ENCODE data around the gene PCYT2. TPM values are rescaled to one million over a fixed set of nuclear protein-coding genes. Genes with fewer than 3 reads are reported as not detected.
A peak's percentile ranks its signal among the peaks of the same experiment; 100 is the strongest.

Gene PCYT2
- total and polyA plus RNA-seq, 2 donors = 19.4 to 37.4 TPM

- DNase-seq (ENCODE audit: low read depth in 6 of 9, low spot score in 9 of 9) = peak; percentile 43 to 92 (median 79)
- H3K4me1 ChIP-seq (ENCODE audit: control insufficient read depth in 2 of 2, insufficient read depth in 2 of 2, low read length in 2 of 2) = peaks cover 12 to 15% of the 10 kb centered on the region in 2 donors
- WGBS = under 1% methylated on average over 94 of the region's 94 CpGs
- no peaks in the 10 kb centered on the region for H3K27me3 ChIP-seq (ENCODE audit: control insufficient read depth in 2 of 2, insufficient read depth in 1 of 2, low read length in 1 of 2)
- H3K27ac ChIP-seq (ENCODE audit: low read depth in 1 of 2, low read length in 1 of 2) = peak within 1 kb of the TSS; percentile 55 to 75
- peaks cover 51% of the 10 kb centered on the region in 2 donors for H3K36me3 ChIP-seq (ENCODE audit: control insufficient read depth in 2 of 2, insufficient read depth in 2 of 2, low read length in 1 of 2)
- peak within 1 kb of the TSS; percentile 59 to 89 for H3K4me3 ChIP-seq (ENCODE audit: low read length in 2 of 2)
- no peaks in the 10 kb centered on the region for H3K9me3 ChIP-seq (ENCODE audit: control insufficient read depth in 2 of 2, insufficient read depth in 1 of 2, low read length in 1 of 2)
Measured at GRCh38 chr17:81917565-81918332, 6.5 kb upstream of the PCYT2 start, which contains the start of gene SIRT7. TSS of gene SIRT7 (minus strand) at chr17:81918176. CDS start at chr17:81918131, 45 bp downstream.

- DNase-seq (ENCODE audit: low read depth in 6 of 9, low spot score in 9 of 9) = no peak
- Histone ChIP-seq H3K27me3 (ENCODE audit: control insufficient read depth in 2 of 2, insufficient read depth in 1 of 2, low read length in 1 of 2) (no peaks in the 10 kb centered on the region), H3K4me1 (ENCODE audit: control insufficient read depth in 2 of 2, insufficient read depth in 2 of 2, low read length in 2 of 2) (peaks cover 15 to 20% of the 10 kb centered on the region in 2 donors), H3K9me3 (ENCODE audit: control insufficient read depth in 2 of 2, insufficient read depth in 1 of 2, low read length in 1 of 2) (peaks cover 0 to 4% of the 10 kb centered on the region in 2 donors), H3K4me3 (ENCODE audit: low read length in 2 of 2) (peak overlapping the region in 1 of 2 donors; percentile 89), H3K36me3 (ENCODE audit: control insufficient read depth in 2 of 2, insufficient read depth in 2 of 2, low read length in 1 of 2) (peaks cover 48 to 53% of the 10 kb centered on the region in 2 donors), H3K27ac (ENCODE audit: low read depth in 1 of 2, low read length in 1 of 2) (no peak overlapping the region)
- 91% methylated on average over 21 of the region's 21 CpGs for WGBS
Measured at GRCh38 chr17:81916234-81917001, 5.2 kb upstream of the PCYT2 start.

- peaks cover 0 to 4% of the 10 kb centered on the region in 2 donors for H3K9me3 ChIP-seq (ENCODE audit: control insufficient read depth in 2 of 2, insufficient read depth in 1 of 2, low read length in 1 of 2)
- DNase-seq (ENCODE audit: low read depth in 6 of 9, low spot score in 9 of 9) = no peak
- H3K4me1 ChIP-seq (ENCODE audit: control insufficient read depth in 2 of 2, insufficient read depth in 2 of 2, low read length in 2 of 2) = peaks cover 19 to 26% of the 10 kb centered on the region in 2 donors
- peaks cover 40 to 53% of the 10 kb centered on the region in 2 donors for H3K36me3 ChIP-seq (ENCODE audit: control insufficient read depth in 2 of 2, insufficient read depth in 2 of 2, low read length in 1 of 2)
- 97% methylated on average over 12 of the region's 12 CpGs for WGBS
- H3K27me3 ChIP-seq (ENCODE audit: control insufficient read depth in 2 of 2, insufficient read depth in 1 of 2, low read length in 1 of 2) = peaks cover 0 to 5% of the 10 kb centered on the region in 2 donors
- no peak overlapping the region for H3K27ac ChIP-seq (ENCODE audit: low read depth in 1 of 2, low read length in 1 of 2)
- no peak overlapping the region for H3K4me3 ChIP-seq (ENCODE audit: low read length in 2 of 2)
Measured at GRCh38 chr17:81915331-81915730, 4.1 kb upstream of the PCYT2 start.

GRCh38 chr17:81914103-81914850 is 3.1 kb upstream of the PCYT2 start:
- H3K36me3 ChIP-seq (ENCODE audit: control insufficient read depth in 2 of 2, insufficient read depth in 2 of 2, low read length in 1 of 2) = peaks cover 37 to 48% of the 10 kb centered on the region in 2 donors
- H3K27ac ChIP-seq (ENCODE audit: low read depth in 1 of 2, low read length in 1 of 2) = no peak overlapping the region
- no peak for DNase-seq (ENCODE audit: low read depth in 6 of 9, low spot score in 9 of 9)
- peaks cover 23 to 34% of the 10 kb centered on the region in 2 donors for H3K4me1 ChIP-seq (ENCODE audit: control insufficient read depth in 2 of 2, insufficient read depth in 2 of 2, low read length in 2 of 2)
- peaks cover 0 to 4% of the 10 kb centered on the region in 2 donors for H3K9me3 ChIP-seq (ENCODE audit: control insufficient read depth in 2 of 2, insufficient read depth in 1 of 2, low read length in 1 of 2)
- 98% methylated on average over 36 of the region's 36 CpGs for WGBS
- peaks cover 0 to 9% of the 10 kb centered on the region in 2 donors for H3K27me3 ChIP-seq (ENCODE audit: control insufficient read depth in 2 of 2, insufficient read depth in 1 of 2, low read length in 1 of 2)
- no peak overlapping the region for H3K4me3 ChIP-seq (ENCODE audit: low read length in 2 of 2)

- Histone ChIP-seq H3K27ac (ENCODE audit: low read depth in 1 of 2, low read length in 1 of 2) (no peak overlapping the region), H3K4me1 (ENCODE audit: control insufficient read depth in 2 of 2, insufficient read depth in 2 of 2, low read length in 2 of 2) (peaks cover 23 to 34% of the 10 kb centered on the region in 2 donors), H3K9me3 (ENCODE audit: control insufficient read depth in 2 of 2, insufficient read depth in 1 of 2, low read length in 1 of 2) (peaks cover 0 to 4% of the 10 kb centered on the region in 2 donors), H3K4me3 (ENCODE audit: low read length in 2 of 2) (no peak overlapping the region), H3K36me3 (ENCODE audit: control insufficient read depth in 2 of 2, insufficient read depth in 2 of 2, low read length in 1 of 2) (peaks cover 37 to 47% of the 10 kb centered on the region in 2 donors), H3K27me3 (ENCODE audit: control insufficient read depth in 2 of 2, insufficient read depth in 1 of 2, low read length in 1 of 2) (peaks cover 0 to 9% of the 10 kb centered on the region in 2 donors)
- 98% methylated on average over 31 of the region's 31 CpGs for whole genome bisulfite sequencing
- no peak for DNase-seq (ENCODE audit: low read depth in 6 of 9, low spot score in 9 of 9)
Measured at GRCh38 chr17:81913394-81914102, 2.3 kb upstream of the PCYT2 start.

- Histone ChIP-seq H3K4me1 (ENCODE audit: control insufficient read depth in 2 of 2, insufficient read depth in 2 of 2, low read length in 2 of 2) (peaks cover 19 to 29% of the 10 kb centered on the region in 2 donors), H3K36me3 (ENCODE audit: control insufficient read depth in 2 of 2, insufficient read depth in 2 of 2, low read length in 1 of 2) (peaks cover 41 to 54% of the 10 kb centered on the region in 2 donors), H3K9me3 (ENCODE audit: control insufficient read depth in 2 of 2, insufficient read depth in 1 of 2, low read length in 1 of 2) (peaks cover 0 to 4% of the 10 kb centered on the region in 2 donors), H3K27me3 (ENCODE audit: control insufficient read depth in 2 of 2, insufficient read depth in 1 of 2, low read length in 1 of 2) (peaks cover 0 to 9% of the 10 kb centered on the region in 2 donors), H3K27ac (ENCODE audit: low read depth in 1 of 2, low read length in 1 of 2) (no peak overlapping the region), H3K4me3 (ENCODE audit: low read length in 2 of 2) (no peak overlapping the region)
- DNase-seq (ENCODE audit: low read depth in 6 of 9, low spot score in 9 of 9) = no peak
- WGBS = 92% methylated on average over 32 of the region's 32 CpGs
Measured at GRCh38 chr17:81912441-81913309, 1.5 kb upstream of the PCYT2 start.

GRCh38 chr17:81911969-81912368 is 770 bp upstream of the PCYT2 start:
- peaks cover 45 to 57% of the 10 kb centered on the region in 2 donors for H3K36me3 ChIP-seq (ENCODE audit: control insufficient read depth in 2 of 2, insufficient read depth in 2 of 2, low read length in 1 of 2)
- 94% methylated on average over 19 of the region's 19 CpGs for WGBS
- H3K4me1 ChIP-seq (ENCODE audit: control insufficient read depth in 2 of 2, insufficient read depth in 2 of 2, low read length in 2 of 2) = peaks cover 14 to 24% of the 10 kb centered on the region in 2 donors
- H3K9me3 ChIP-seq (ENCODE audit: control insufficient read depth in 2 of 2, insufficient read depth in 1 of 2, low read length in 1 of 2) = peaks cover 0 to 4% of the 10 kb centered on the region in 2 donors
- H3K27ac ChIP-seq (ENCODE audit: low read depth in 1 of 2, low read length in 1 of 2) = no peak overlapping the region
- peaks cover 0 to 9% of the 10 kb centered on the region in 2 donors for H3K27me3 ChIP-seq (ENCODE audit: control insufficient read depth in 2 of 2, insufficient read depth in 1 of 2, low read length in 1 of 2)
- no peak for DNase-seq (ENCODE audit: low read depth in 6 of 9, low spot score in 9 of 9)
- peak overlapping the region in 1 of 2 donors; percentile 72 for H3K4me3 ChIP-seq (ENCODE audit: low read length in 2 of 2)
